Measurements from ENCODE around the gene PPT1. TPM values are rescaled to one million over a fixed set of nuclear protein-coding genes. Genes with fewer than 3 reads are reported as not detected.
"Not testable (repeated sequence)": the region's sequence is repeated elsewhere in the genome, so short reads cannot be mapped to it uniquely, and the experiment has no call there.

Gene PPT1
- total RNA-seq, 2 donors from 2014 or later = 30.0 to 34.6 TPM

DNA sequence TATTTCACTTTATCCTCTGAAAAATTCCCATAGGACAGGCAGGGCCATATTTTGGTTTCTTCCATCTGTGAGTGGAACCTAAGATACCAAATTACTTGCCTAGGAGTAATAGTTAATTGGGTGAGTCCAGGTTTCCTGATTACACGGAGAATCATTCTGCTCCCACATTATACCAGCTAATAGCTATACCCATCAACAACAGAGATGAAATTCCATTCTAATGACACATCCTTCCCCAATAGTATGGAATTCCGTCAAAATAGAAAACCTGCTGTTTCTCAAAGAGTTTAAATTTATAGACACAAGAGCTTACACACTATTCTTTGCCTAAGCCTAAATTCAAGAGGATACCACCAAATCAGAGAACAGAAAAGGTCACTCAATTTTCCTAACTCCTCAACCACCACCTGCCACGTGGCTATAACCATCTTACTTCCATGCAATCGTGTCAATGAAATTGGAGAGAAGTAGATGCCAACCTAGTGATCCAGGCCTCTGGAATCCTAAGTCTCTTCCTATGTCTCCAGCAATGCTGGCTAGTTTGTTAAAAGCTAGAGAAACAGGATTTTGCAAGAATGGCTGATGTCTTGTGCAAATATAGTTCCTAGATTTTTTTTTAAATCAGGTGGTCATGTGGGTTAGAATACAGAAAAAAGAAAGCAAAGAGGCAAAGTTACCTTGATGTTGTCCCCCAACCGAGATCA, 6.2 kb downstream of the PPT1 start:
- TF ChIP-seq, protein P1, sequence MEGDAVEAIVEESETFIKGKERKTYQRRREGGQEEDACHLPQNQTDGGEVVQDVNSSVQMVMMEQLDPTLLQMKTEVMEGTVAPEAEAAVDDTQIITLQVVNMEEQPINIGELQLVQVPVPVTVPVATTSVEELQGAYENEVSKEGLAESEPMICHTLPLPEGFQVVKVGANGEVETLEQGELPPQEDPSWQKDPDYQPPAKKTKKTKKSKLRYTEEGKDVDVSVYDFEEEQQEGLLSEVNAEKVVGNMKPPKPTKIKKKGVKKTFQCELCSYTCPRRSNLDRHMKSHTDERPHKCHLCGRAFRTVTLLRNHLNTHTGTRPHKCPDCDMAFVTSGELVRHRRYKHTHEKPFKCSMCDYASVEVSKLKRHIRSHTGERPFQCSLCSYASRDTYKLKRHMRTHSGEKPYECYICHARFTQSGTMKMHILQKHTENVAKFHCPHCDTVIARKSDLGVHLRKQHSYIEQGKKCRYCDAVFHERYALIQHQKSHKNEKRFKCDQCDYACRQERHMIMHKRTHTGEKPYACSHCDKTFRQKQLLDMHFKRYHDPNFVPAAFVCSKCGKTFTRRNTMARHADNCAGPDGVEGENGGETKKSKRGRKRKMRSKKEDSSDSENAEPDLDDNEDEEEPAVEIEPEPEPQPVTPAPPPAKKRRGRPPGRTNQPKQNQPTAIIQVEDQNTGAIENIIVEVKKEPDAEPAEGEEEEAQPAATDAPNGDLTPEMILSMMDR (IDR thresholded peaks at IDR 0.05) = no peak
- Histone ChIP-seq H3K4me3 (no peak overlapping the region), H3K4me1 (no peaks in the 10 kb centered on the region), H3K27me3 (no peaks in the 10 kb centered on the region), H3K27ac (no peak overlapping the region), H3K36me3 (peaks cover 29% of the 10 kb centered on the region), H3K9me3 (no peaks in the 10 kb centered on the region)
- DNase-seq (ENCODE audit: low spot score) = no peak

- H3K36me3 ChIP-seq = peaks cover 26% of the 10 kb centered on the region
- not testable (repeated sequence) for H3K27me3 ChIP-seq, H3K27ac ChIP-seq, H3K4me3 ChIP-seq, H3K9me3 ChIP-seq, H3K4me1 ChIP-seq
- TF ChIP-seq, protein P1 (IDR thresholded peaks at IDR 0.05) = peak; percentile 62 to 80
- DNase-seq (ENCODE audit: low spot score) = peak; percentile 79
Measured at GRCh38 chr1:40084750-40085149, 12.3 kb downstream of the PPT1 start.

- H3K36me3 ChIP-seq = peaks cover 23% of the 10 kb centered on the region
Measured at GRCh38 chr1:40081871-40082270, 15.2 kb downstream of the PPT1 start.

DNA sequence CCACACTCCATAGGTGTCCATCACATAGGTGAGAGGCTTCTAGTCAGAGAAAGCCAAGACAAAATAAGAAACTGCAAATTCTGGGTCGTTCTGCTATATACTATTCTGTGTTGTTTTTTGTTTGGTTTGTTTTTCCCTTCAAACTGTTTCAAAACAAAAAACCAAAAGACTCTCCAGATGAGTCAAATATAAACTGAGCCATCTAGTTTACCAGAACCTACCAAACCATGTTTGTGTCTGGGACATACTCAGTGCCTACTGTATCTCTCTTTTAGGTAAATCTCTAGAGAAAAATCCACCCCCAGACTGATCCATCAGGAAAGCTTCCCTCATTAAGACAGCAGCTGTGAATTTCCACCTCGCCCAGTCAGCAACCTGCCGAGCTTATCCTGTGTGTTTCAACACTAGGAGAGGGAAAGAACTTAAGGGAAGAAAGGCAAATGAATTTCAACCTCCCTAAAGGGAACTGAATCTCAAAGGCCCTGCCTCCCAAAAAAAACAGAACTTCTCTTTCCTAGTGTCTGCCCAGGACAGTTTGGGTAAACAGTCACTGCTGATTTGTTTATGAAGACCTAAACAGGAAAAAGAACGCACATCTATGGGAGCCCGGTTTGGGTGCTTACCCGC, 17.2 kb downstream of the PPT1 start:
- TF ChIP-seq, protein P1 (IDR thresholded peaks at IDR 0.05) = no peak
- Histone ChIP-seq H3K4me1 (peaks cover 0 to 10% of the 10 kb centered on the region in 2 donors), H3K27ac (no peak overlapping the region), H3K36me3 (peaks cover 31% of the 10 kb centered on the region), H3K9me3 (no peaks in the 10 kb centered on the region), H3K4me3 (no peak overlapping the region), H3K27me3 (no peaks in the 10 kb centered on the region)
- DNase-seq (ENCODE audit: low spot score) = no peak

More at GRCh38 chr1:40081871-40082270, 15.2 kb downstream of the PPT1 start:
- DNase-seq (ENCODE audit: low spot score) = no peak
- H3K4me1 ChIP-seq = peaks cover 0 to 7% of the 10 kb centered on the region in 2 donors
- H3K27ac ChIP-seq = no peak overlapping the region
- H3K4me3 ChIP-seq = no peak overlapping the region
- no peaks in the 10 kb centered on the region for H3K9me3 ChIP-seq
- H3K27me3 ChIP-seq = no peaks in the 10 kb centered on the region
- TF ChIP-seq, protein P1 (IDR thresholded peaks at IDR 0.05) = no peak

DNA sequence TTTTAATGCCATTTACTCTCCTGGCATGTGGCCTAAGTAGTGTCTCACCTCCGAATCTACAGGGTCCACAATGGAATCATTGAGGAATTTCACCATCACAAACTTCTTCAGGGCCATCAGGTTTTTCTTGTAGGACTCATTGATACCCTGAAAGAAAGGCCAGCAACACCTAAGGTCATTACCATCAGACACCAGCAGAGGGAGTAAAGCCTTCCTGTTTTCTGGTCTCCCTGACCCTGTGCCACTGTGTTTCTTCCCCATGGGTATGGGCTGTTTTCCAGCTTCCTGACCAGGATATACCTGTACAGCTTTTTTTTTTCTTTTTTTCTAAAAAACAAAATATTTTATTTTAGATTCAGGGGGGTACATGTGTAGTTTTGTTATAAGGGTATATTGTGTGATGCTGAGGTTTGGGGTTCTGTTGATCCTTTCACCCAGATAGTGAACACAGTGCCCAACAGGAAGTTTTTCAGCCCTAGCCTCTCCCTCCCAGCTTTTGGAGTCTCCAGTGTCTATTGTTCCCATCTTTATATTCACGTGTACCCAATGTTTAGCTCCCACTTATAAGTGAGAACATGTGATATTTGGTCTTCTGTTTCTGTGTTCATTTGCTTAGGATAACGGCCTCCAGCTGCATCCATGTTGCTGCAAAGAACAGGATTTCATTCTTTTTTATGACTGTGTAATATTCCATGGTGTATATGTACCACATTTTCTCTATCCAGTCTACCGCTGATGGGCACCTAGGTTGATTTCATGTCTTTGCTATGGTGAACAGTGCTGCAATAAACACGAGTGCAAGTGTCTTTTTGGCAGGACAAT, 18.3 kb downstream of the PPT1 start:
- TF ChIP-seq, protein P1 (IDR thresholded peaks at IDR 0.05) = peak; percentile 46 to 72
- Histone ChIP-seq H3K27ac (no peak overlapping the region), H3K27me3 (no peaks in the 10 kb centered on the region), H3K4me1 (peaks cover 0 to 8% of the 10 kb centered on the region in 2 donors), H3K4me3 (no peak overlapping the region), H3K9me3 (no peaks in the 10 kb centered on the region), H3K36me3 (peaks cover 39% of the 10 kb centered on the region)
- DNase-seq (ENCODE audit: low spot score) = no peak

Data from right atrium auricular region (tissue), 2 donors.